ENCODE results near the gene ZC3H12C. TPM values are rescaled to one million over a fixed set of nuclear protein-coding genes. Genes with fewer than 3 reads are reported as not detected.

Gene ZC3H12C
- total RNA-seq, 2 experiments from 2014 or later: not detected

GRCh38 chr11:110121204-110121603, 28.0 kb downstream of the ZC3H12C start:
- H3K4me3 ChIP-seq (ENCODE audit: low read depth, low read length, poor library complexity, severe bottlenecking): no peak overlapping the region
- BruUV-seq (replicated peaks): no TSS peak
- TF ChIP-seq, protein P1, sequence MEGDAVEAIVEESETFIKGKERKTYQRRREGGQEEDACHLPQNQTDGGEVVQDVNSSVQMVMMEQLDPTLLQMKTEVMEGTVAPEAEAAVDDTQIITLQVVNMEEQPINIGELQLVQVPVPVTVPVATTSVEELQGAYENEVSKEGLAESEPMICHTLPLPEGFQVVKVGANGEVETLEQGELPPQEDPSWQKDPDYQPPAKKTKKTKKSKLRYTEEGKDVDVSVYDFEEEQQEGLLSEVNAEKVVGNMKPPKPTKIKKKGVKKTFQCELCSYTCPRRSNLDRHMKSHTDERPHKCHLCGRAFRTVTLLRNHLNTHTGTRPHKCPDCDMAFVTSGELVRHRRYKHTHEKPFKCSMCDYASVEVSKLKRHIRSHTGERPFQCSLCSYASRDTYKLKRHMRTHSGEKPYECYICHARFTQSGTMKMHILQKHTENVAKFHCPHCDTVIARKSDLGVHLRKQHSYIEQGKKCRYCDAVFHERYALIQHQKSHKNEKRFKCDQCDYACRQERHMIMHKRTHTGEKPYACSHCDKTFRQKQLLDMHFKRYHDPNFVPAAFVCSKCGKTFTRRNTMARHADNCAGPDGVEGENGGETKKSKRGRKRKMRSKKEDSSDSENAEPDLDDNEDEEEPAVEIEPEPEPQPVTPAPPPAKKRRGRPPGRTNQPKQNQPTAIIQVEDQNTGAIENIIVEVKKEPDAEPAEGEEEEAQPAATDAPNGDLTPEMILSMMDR (conservative IDR thresholded peaks at IDR 0.05; ENCODE audit: low read length): no peak
- TF ChIP-seq EZH2phosphoT487 (IDR thresholded peaks at IDR 0.05; ENCODE audit: borderline replicate concordance, low read depth, low read length): no peak
- H3K4me1 ChIP-seq (ENCODE audit: insufficient read depth, low read length, poor library complexity, severe bottlenecking): no peaks in the 10 kb centered on the region
- no peaks in the 10 kb centered on the region for H3K9me3 ChIP-seq (ENCODE audit: low read length)
- ChIA-PET CTCF (ENCODE audit: unreplicated experiment) (no interaction called here), POLR2A (interaction anchor here (0.5 to 1.1 kb wide), 3 partner anchors 8 to 1333 kb away, joined by 3 to 4 read pairs (median 4); no protein-coding TSS in a partner anchor)
- H3K4me2 ChIP-seq (ENCODE audit: low read length): no peak overlapping the region
- intact Hi-C loops (cut with micrococcal nuclease; ENCODE audit: unreplicated experiment): no loop called here
- no peaks in the 10 kb centered on the region for H4K20me1 ChIP-seq (ENCODE audit: insufficient read depth, low read length)
- no peaks in the 10 kb centered on the region for H3K79me2 ChIP-seq (ENCODE audit: insufficient read depth, low read depth, low read length)
- H3K9me2 ChIP-seq (ENCODE audit: insufficient read depth, low read length): no peaks in the 10 kb centered on the region
- no peaks in the 10 kb centered on the region for H3K36me3 ChIP-seq (ENCODE audit: insufficient read depth, low read length)
- no peak for DNase-seq (ENCODE audit: low spot score)
- no peak overlapping the region for H2AFZ ChIP-seq (ENCODE audit: low read length)
- no peak overlapping the region for H3K27ac ChIP-seq (ENCODE audit: low read depth, low read length, poor library complexity, severe bottlenecking)

DNA sequence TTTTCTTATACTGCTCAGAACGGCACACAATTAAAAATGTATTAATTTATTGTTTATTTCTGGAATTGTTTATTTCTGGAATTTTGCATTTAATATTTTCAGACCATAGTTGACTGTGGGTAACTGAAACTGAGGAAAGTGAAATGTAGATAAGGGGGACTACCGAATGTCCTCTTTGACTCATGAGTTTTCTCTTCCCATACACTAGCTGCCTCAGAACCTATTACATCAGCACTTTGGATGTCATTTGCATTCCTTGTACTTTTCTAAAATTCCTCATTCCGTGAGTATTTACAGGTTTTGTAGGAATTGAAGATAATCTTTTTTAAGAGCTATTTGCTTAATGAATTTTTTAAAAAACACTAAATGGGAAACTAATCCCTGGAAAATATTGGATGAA, 29.8 kb downstream of the ZC3H12C start:
- intact Hi-C loops (cut with micrococcal nuclease; ENCODE audit: unreplicated experiment): no loop called here
- H4K20me1 ChIP-seq (ENCODE audit: insufficient read depth, low read length): no peaks in the 10 kb centered on the region
- no peak overlapping the region for H2AFZ ChIP-seq (ENCODE audit: low read length)
- H3K27ac ChIP-seq (ENCODE audit: low read depth, low read length, poor library complexity, severe bottlenecking): no peak overlapping the region
- TF ChIP-seq, protein P1 (conservative IDR thresholded peaks at IDR 0.05; ENCODE audit: low read length): no peak
- TF ChIP-seq EZH2phosphoT487 (IDR thresholded peaks at IDR 0.05; ENCODE audit: borderline replicate concordance, low read depth, low read length): no peak
- H3K4me2 ChIP-seq (ENCODE audit: low read length): no peak overlapping the region
- no peaks in the 10 kb centered on the region for H3K79me2 ChIP-seq (ENCODE audit: insufficient read depth, low read depth, low read length)
- CTCF ChIA-PET (ENCODE audit: unreplicated experiment): no interaction called here
- no peaks in the 10 kb centered on the region for H3K36me3 ChIP-seq (ENCODE audit: insufficient read depth, low read length)
- BruUV-seq (replicated peaks): no TSS peak
- H3K4me3 ChIP-seq (ENCODE audit: low read depth, low read length, poor library complexity, severe bottlenecking): no peak overlapping the region
- no peaks in the 10 kb centered on the region for H3K9me3 ChIP-seq (ENCODE audit: low read length)
- H3K9me2 ChIP-seq (ENCODE audit: insufficient read depth, low read length): no peaks in the 10 kb centered on the region
- no peaks in the 10 kb centered on the region for H3K4me1 ChIP-seq (ENCODE audit: insufficient read depth, low read length, poor library complexity, severe bottlenecking)
- DNase-seq (ENCODE audit: low spot score): no peak
- POLR2A ChIA-PET: interaction anchor here (1.4 kb wide), 1 partner anchor 12 kb away, joined by 4 read pairs; no protein-coding TSS in a partner anchor

DNA sequence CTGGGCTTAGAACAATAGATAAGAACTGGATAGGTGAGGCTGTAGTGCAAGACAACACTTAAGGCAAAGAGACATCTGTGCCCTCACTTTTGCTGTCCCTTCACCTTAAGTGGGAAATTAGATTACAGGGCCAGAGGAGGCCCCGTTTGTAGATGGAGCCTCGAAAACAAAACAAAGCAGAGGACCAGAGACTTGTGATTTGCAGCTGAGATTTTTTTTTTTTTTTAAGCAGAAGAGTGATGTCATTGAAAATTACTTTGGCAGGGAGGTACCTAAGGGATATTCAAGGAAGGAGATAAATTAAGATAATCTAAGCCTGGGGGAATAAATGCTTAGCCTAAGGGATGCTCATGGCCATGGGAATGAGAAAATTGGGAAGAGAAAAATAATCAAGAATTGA, 31.4 kb downstream of the ZC3H12C start:
- no peak for TF ChIP-seq EZH2phosphoT487 (IDR thresholded peaks at IDR 0.05; ENCODE audit: borderline replicate concordance, low read depth, low read length)
- TF ChIP-seq, protein P1 (conservative IDR thresholded peaks at IDR 0.05; ENCODE audit: low read length): no peak
- Histone ChIP-seq H3K4me2 (ENCODE audit: low read length) (no peak overlapping the region), H4K20me1 (ENCODE audit: insufficient read depth, low read length) (no peaks in the 10 kb centered on the region), H3K9me2 (ENCODE audit: insufficient read depth, low read length) (no peaks in the 10 kb centered on the region), H3K27ac (ENCODE audit: low read depth, low read length, poor library complexity, severe bottlenecking) (no peak overlapping the region), H3K9me3 (ENCODE audit: low read length) (no peaks in the 10 kb centered on the region), H3K4me1 (ENCODE audit: insufficient read depth, low read length, poor library complexity, severe bottlenecking) (no peaks in the 10 kb centered on the region), H3K4me3 (ENCODE audit: low read depth, low read length, poor library complexity, severe bottlenecking) (no peak overlapping the region), H2AFZ (ENCODE audit: low read length) (no peak overlapping the region), H3K36me3 (ENCODE audit: insufficient read depth, low read length) (no peaks in the 10 kb centered on the region), H3K79me2 (ENCODE audit: insufficient read depth, low read depth, low read length) (no peaks in the 10 kb centered on the region)
- intact Hi-C loops (cut with micrococcal nuclease; ENCODE audit: unreplicated experiment): no loop called here
- ChIA-PET POLR2A (interaction anchor here (0.8 to 1.4 kb wide), 2 partner anchors 10 to 13 kb away, joined by 4 read pairs; no protein-coding TSS in a partner anchor), CTCF (ENCODE audit: unreplicated experiment) (no interaction called here)
- no peak for DNase-seq (ENCODE audit: low spot score)
- no TSS peak for BruUV-seq (replicated peaks)
